ENCODE measurements around the gene LYRM7.
A peak's percentile ranks its signal among the peaks of the same experiment; 100 is the strongest.
"Not testable (repeated sequence)": the region's sequence is repeated elsewhere in the genome, so short reads cannot be mapped to it uniquely, and the experiment has no call there.

Gene LYRM7

GRCh38 chr5:131221888-131222287 lies 51.1 kb downstream of the LYRM7 start:
- no peak for DNase-seq

- DNase-seq = no peak
Measured at GRCh38 chr5:131222731-131223130, 52.0 kb downstream of the LYRM7 start.

- no peak for DNase-seq
Measured at GRCh38 chr5:131223751-131224386, 53.1 kb downstream of the LYRM7 start.

- no peak for DNase-seq
Measured at GRCh38 chr5:131224387-131225201, 53.9 kb downstream of the LYRM7 start.

GRCh38 chr5:131225282-131225974 lies 54.7 kb downstream of the LYRM7 start:
- no peak for DNase-seq

- no peak for DNase-seq
Measured at GRCh38 chr5:131226899-131227298, 56.2 kb downstream of the LYRM7 start.

GRCh38 chr5:131228646-131229045 lies 57.9 kb downstream of the LYRM7 start:
- DNase-seq = no peak

GRCh38 chr5:131229623-131230022 lies 58.9 kb downstream of the LYRM7 start:
- no peak for DNase-seq

- no peak for DNase-seq
Measured at GRCh38 chr5:131230406-131230805, 59.7 kb downstream of the LYRM7 start.

GRCh38 chr5:131239686-131240085 lies 68.9 kb downstream of the LYRM7 start:
- no peak for DNase-seq

GRCh38 chr5:131242728-131243255 lies 72.0 kb downstream of the LYRM7 start:
- DNase-seq = no peak

- DNase-seq = no peak
Measured at GRCh38 chr5:131245312-131245711, 74.6 kb downstream of the LYRM7 start.

- no peak for DNase-seq
Measured at GRCh38 chr5:131245948-131246347, 75.2 kb downstream of the LYRM7 start.

- DNase-seq = no peak
Measured at GRCh38 chr5:131246504-131246903, 75.8 kb downstream of the LYRM7 start.

- no peak for DNase-seq
Measured at GRCh38 chr5:131250751-131251475, 80.2 kb downstream of the LYRM7 start.

GRCh38 chr5:131252824-131253171 lies 82.1 kb downstream of the LYRM7 start:
- DNase-seq = peak; percentile 68 to 75

- DNase-seq = not testable (repeated sequence)
Measured at GRCh38 chr5:131254025-131254424, 83.3 kb downstream of the LYRM7 start.

- no peak for DNase-seq
Measured at GRCh38 chr5:131254741-131255140, 84.0 kb downstream of the LYRM7 start.

Measured in activated CD4-positive, alpha-beta T cell treated with anti-CD3 and anti-CD28 coated beads for 4 hours (primary cell).